Transverse colon (tissue), 4 donors: ENCODE data around the gene OXT. TPM values are rescaled to one million over a fixed set of nuclear protein-coding genes. Genes with fewer than 3 reads are reported as not detected.
A peak's percentile ranks its signal among the peaks of the same experiment; 100 is the strongest.
"Not testable (repeated sequence)": the region's sequence is repeated elsewhere in the genome, so short reads cannot be mapped to it uniquely, and the experiment has no call there.

ENCODE experiments used
- DNase-seq: peaks from one replicate; pipeline ENCODE4 v3.0.0-alpha.2; 2019
- H3K27ac ChIP-seq, 4 donors: fragments of 200-600 bp; sonication (generic); 2 replicates each; pipeline ENCODE4 v1.5.1; 2016 to 2018; ENCODE audit warnings: inconsistent platforms in 4 of 4
- H3K27me3 ChIP-seq: fragments of 200-600 bp; sonication (generic); 2 replicates; pipeline ENCODE4 v1.5.1; 2017; ENCODE audit warnings: inconsistent platforms
- H3K36me3 ChIP-seq, 4 donors: fragments of 200-600 bp; sonication (generic); 2 replicates each; pipeline ENCODE4 v1.5.1; 2017 to 2019; ENCODE audit warnings: inconsistent platforms in 4 of 4
- H3K4me1 ChIP-seq, 4 donors: fragments of 200-600 bp; sonication (generic); 2 replicates each; pipeline ENCODE4 v1.5.1; 2017 to 2020; ENCODE audit warnings: inconsistent platforms in 4 of 4
- H3K4me3 ChIP-seq, 4 donors: fragments of 200-600 bp; sonication (generic); 1 replicate in 1 of 4; 2 replicates in 3 of 4; pipeline versions ENCODE4 v1.5.1 to v1.6.1; 2017 to 2019; ENCODE audit warnings: inconsistent platforms in 4 of 4
- H3K9me3 ChIP-seq, 2 donors: fragments of 200-600 bp; sonication (generic); 2 replicates each; pipeline ENCODE4 v1.5.1; 2017 to 2019; ENCODE audit warnings: inconsistent platforms in 2 of 2
- EP300 ChIP-seq: sonication (generic); formaldehyde crosslinking; IDR thresholded peaks from one replicate; pipeline ENCODE4 v1.6.1; 2017; ENCODE audit warnings: antibody characterized with exemption, low read depth
- POLR2A ChIP-seq: fragments of 450-650 bp; IDR thresholded peaks from one replicate; pipeline ENCODE4 v1.6.1; 2016; ENCODE audit warnings: antibody characterized with exemption, mild to moderate bottlenecking, moderate library complexity
- POLR2AphosphoS5 ChIP-seq, 3 donors: sonication (generic); formaldehyde crosslinking; IDR thresholded peaks; one replicate each; pipeline ENCODE4 v1.6.1; 2016; ENCODE audit warnings: antibody characterized with exemption in 3 of 3
- WGBS, 2 donors: methylation state at CpG; one replicate each; pipeline ENCODE4 v1.1.5; 2018; ENCODE audit warnings: low coverage in 1 of 2; 5-methylcytosine and 5-hydroxymethylcytosine counted together
- in situ Hi-C, 4 donors: fragments of 200-750 bp; cut with MboI; loops; one replicate each; pipeline versions ENCODE4 v1.15.0 to v1.15.1; 2017; ENCODE audit warnings: low sequenced_read_pairs in 3 of 4, low pct_ligation_motif_present in 1 of 4, low pct_unique_long_range_greater_than_20kb in 1 of 4
- intact Hi-C: fragments of 100-400 bp; cut with DNase I; formaldehyde crosslinking; loops from one replicate; pipeline ENCODE4 v1.15.1; 2023; ENCODE audit warnings: low total_unique reads
- total RNA-seq, 4 donors: library from RNA; depleted of rRNA; stranded (reverse); fragments of >200 nt; gene quantifications; one replicate each; pipeline ENCODE4 v1.1.0, GENCODE V29; 2016
- TF ChIP-seq, protein P1 (sequence below), 5 experiments: fragments of 200-600 bp in 3 of 5; fragments of 450-650 bp in 2 of 5; sonication (generic) in 3 of 5; IDR thresholded peaks; 1 replicate in 2 of 5; 2 replicates in 3 of 5; pipeline ENCODE4 v1.5.1; 2016 to 2017; ENCODE audit warnings: antibody characterized with exemption in 5 of 5, inconsistent platforms in 3 of 5, mild to moderate bottlenecking in 2 of 5, moderate library complexity in 1 of 5

The OXT gene
- total RNA-seq: not detected

DNA sequence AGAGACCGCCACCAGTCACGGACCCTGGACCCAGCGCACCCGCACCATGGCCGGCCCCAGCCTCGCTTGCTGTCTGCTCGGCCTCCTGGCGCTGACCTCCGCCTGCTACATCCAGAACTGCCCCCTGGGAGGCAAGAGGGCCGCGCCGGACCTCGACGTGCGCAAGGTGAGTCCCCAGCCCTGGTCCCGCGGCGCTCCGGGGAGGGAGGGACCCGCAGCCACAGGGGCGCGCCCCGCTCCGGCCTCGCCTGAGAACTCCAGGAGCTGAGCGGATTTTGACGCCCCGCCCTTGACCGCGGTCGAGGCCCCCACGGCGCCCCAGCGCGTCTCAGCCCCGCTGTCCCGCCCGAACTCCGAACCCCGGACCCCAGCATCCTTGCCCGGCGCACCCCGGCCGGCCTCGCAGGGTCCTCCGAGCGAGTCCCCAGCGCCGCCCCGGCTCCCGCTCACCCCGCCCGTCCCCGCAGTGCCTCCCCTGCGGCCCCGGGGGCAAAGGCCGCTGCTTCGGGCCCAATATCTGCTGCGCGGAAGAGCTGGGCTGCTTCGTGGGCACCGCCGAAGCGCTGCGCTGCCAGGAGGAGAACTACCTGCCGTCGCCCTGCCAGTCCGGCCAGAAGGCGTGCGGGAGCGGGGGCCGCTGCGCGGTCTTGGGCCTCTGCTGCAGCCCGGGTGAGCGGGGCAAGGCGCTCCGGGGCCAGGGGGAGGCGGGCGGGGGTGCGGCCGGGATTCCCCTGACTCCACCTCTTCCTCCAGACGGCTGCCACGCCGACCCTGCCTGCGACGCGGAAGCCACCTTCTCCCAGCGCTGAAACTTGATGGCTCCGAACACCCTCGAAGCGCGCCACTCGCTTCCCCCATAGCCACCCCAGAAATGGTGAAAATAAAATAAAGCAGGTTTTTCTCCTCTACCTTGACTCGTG lies at the start of gene OXT:
OXT (plus strand) TSS at position 11 of the 920 bp plus-strand sequence; CDS start at position 47, 36 bp downstream.
- intact Hi-C loops (no loop called here), in situ Hi-C loops (loop anchor here in 2 of 4 donors (25.0 kb wide), 1 partner anchor 240 kb away; no protein-coding TSS in a partner anchor)
- Histone ChIP-seq H3K4me1 (peaks cover 0 to 12% (median 9%) of the 10 kb centered on the region in 4 donors), H3K4me3 (peak within 1 kb of the TSS; percentile 22 to 57 (median 48)), H3K36me3 (no peaks in the 10 kb centered on the region), H3K27ac (no peak within 1 kb of the TSS), H3K27me3 (peaks cover 31% of the 10 kb centered on the region), H3K9me3 (no peaks in the 10 kb centered on the region)
- 35% methylated on average over 27 of the region's 95 CpGs; no CpG with 5 or more reads in 1 of the 2 donors for WGBS, 2 donors
- peak; percentile 57 for DNase-seq
- TF ChIP-seq, protein P1, sequence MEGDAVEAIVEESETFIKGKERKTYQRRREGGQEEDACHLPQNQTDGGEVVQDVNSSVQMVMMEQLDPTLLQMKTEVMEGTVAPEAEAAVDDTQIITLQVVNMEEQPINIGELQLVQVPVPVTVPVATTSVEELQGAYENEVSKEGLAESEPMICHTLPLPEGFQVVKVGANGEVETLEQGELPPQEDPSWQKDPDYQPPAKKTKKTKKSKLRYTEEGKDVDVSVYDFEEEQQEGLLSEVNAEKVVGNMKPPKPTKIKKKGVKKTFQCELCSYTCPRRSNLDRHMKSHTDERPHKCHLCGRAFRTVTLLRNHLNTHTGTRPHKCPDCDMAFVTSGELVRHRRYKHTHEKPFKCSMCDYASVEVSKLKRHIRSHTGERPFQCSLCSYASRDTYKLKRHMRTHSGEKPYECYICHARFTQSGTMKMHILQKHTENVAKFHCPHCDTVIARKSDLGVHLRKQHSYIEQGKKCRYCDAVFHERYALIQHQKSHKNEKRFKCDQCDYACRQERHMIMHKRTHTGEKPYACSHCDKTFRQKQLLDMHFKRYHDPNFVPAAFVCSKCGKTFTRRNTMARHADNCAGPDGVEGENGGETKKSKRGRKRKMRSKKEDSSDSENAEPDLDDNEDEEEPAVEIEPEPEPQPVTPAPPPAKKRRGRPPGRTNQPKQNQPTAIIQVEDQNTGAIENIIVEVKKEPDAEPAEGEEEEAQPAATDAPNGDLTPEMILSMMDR (IDR thresholded peaks at IDR 0.05): no peak
- TF ChIP-seq EP300 (no peak), POLR2A (no peak), POLR2AphosphoS5 (IDR thresholded peaks at IDR 0.05) (no peak)

GRCh38 chr20:3021777-3022176 lies 49.6 kb upstream of the OXT start:
- H3K27me3 ChIP-seq: no peaks in the 10 kb centered on the region
- DNase-seq: no peak
- intact Hi-C loops (no loop called here), in situ Hi-C loops (no loop called here)
- H3K4me3 ChIP-seq: no peak overlapping the region
- WGBS, 2 donors: 93% methylated on average over 5 of the region's 5 CpGs; no CpG with 5 or more reads in 1 of the 2 donors
- no peak for TF ChIP-seq EP300
- TF ChIP-seq POLR2AphosphoS5 (IDR thresholded peaks at IDR 0.05): no peak
- no peak for TF ChIP-seq POLR2A
- TF ChIP-seq, protein P1 (IDR thresholded peaks at IDR 0.05): no peak
- H3K4me1 ChIP-seq: no peaks in the 10 kb centered on the region
- H3K36me3 ChIP-seq: peaks cover 0 to 39% (median 10%) of the 10 kb centered on the region in 4 donors
- no peaks in the 10 kb centered on the region for H3K9me3 ChIP-seq
- no peak overlapping the region for H3K27ac ChIP-seq

DNA sequence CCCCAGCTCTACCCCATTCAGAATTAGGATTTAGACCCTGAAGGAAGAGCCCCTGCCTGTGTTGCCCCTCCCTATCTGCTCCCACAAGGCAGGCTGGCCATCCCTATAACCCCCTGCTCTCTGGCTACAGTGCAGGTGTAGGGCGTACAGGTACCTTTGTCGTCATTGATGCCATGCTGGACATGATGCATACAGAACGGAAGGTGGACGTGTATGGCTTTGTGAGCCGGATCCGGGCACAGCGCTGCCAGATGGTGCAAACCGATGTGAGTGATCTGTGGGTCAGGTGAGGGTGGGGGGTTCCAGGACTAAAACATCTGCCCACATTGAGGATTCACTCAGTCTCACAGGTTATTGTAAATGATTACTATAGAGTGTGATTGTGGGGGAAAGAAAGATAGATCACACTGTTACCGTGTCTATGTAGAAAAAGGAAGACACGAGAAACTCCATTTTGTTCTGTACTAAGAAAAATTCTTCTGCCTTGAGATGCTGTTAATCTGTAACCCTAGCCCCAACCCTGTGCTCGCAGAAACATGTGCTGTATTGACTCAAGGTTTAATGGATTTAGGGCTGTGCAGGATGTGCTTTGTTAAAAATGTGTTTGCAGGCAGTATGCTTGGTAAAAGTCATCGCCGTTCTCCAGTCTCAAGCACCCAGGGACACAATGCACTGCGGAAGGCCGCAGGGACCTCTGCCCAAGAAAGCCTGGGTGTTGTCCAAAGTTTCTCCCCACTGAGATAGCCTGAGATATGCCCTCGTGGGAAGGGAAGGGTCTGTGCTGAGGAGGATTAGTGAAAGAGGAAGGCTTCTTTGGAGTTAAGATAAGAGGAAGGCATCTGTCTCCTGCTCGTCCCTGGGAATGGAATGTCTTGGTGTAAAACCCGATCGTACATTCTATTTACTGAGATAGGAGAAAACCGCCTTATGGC lies 48.6 kb upstream of the OXT start:
- H3K27ac ChIP-seq, H3K4me3 ChIP-seq, H3K27me3 ChIP-seq, in situ Hi-C loops, H3K4me1 ChIP-seq, intact Hi-C loops, DNase-seq, H3K9me3 ChIP-seq: not testable (repeated sequence)
- WGBS, 2 donors: 60 to 67% methylated on average over 10 to 20 of the region's 20 CpGs
- peaks cover 0 to 42% (median 7%) of the 10 kb centered on the region in 4 donors for H3K36me3 ChIP-seq

GRCh38 chr20:3027987-3028386 lies 43.4 kb upstream of the OXT start:
- H3K36me3 ChIP-seq: peaks cover 0 to 40% (median 6%) of the 10 kb centered on the region in 4 donors
- H3K4me1 ChIP-seq: no peaks in the 10 kb centered on the region
- no peak overlapping the region for H3K27ac ChIP-seq
- no peaks in the 10 kb centered on the region for H3K9me3 ChIP-seq
- TF ChIP-seq POLR2A: no peak
- TF ChIP-seq POLR2AphosphoS5 (IDR thresholded peaks at IDR 0.05): no peak
- no peak for TF ChIP-seq EP300
- TF ChIP-seq, protein P1 (IDR thresholded peaks at IDR 0.05): no peak
- no peaks in the 10 kb centered on the region for H3K27me3 ChIP-seq
- no peak for DNase-seq
- in situ Hi-C loops (no loop called here), intact Hi-C loops (no loop called here)
- 78% methylated on average over 2 of the region's 2 CpGs; no CpG with 5 or more reads in 1 of the 2 donors for WGBS, 2 donors
- H3K4me3 ChIP-seq: no peak overlapping the region
